ENCODE data around the gene ARMC3.
"Not testable (repeated sequence)": the region's sequence is repeated elsewhere in the genome, so short reads cannot be mapped to it uniquely, and the experiment has no call there.

The ARMC3 gene

DNA sequence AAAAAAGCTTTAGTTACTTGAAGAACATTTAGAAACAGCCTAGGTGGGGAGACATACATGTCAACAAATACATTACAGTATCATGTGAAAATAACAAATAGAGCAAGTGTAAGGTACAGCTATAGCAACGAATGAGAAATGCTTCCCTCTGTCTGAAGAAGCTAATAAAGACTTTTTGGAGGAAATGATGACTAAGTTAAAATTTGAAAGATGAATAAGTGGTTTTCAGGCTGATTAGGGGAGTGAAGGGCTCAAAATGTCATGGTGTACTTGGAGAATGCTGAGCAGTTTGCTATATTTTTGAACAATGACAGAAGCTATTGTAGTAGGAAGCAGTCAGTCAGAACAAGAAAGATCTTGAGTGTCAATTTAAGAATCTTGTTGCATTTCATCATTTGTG lies 2.8 kb upstream of the ARMC3 start:
- no peaks in the 10 kb centered on the region for H3K9me3 ChIP-seq (ENCODE audit: control insufficient read depth, low read length)
- no peak overlapping the region for H3K27ac ChIP-seq
- no peaks in the 10 kb centered on the region for H3K27me3 ChIP-seq (ENCODE audit: control insufficient read depth, insufficient read depth, low read length)
- H3K9ac ChIP-seq = no peak overlapping the region
- no peaks in the 10 kb centered on the region for H3K4me1 ChIP-seq
- no peak overlapping the region for H3K4me3 ChIP-seq (ENCODE audit: low read depth, low read length)
- TF ChIP-seq, protein P1, sequence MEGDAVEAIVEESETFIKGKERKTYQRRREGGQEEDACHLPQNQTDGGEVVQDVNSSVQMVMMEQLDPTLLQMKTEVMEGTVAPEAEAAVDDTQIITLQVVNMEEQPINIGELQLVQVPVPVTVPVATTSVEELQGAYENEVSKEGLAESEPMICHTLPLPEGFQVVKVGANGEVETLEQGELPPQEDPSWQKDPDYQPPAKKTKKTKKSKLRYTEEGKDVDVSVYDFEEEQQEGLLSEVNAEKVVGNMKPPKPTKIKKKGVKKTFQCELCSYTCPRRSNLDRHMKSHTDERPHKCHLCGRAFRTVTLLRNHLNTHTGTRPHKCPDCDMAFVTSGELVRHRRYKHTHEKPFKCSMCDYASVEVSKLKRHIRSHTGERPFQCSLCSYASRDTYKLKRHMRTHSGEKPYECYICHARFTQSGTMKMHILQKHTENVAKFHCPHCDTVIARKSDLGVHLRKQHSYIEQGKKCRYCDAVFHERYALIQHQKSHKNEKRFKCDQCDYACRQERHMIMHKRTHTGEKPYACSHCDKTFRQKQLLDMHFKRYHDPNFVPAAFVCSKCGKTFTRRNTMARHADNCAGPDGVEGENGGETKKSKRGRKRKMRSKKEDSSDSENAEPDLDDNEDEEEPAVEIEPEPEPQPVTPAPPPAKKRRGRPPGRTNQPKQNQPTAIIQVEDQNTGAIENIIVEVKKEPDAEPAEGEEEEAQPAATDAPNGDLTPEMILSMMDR (IDR thresholded peaks at IDR 0.05) = no peak
- no peaks in the 10 kb centered on the region for H3K79me2 ChIP-seq
- no peak overlapping the region for H3K4me2 ChIP-seq (ENCODE audit: low read length)
- no peaks in the 10 kb centered on the region for H3K36me3 ChIP-seq (ENCODE audit: control insufficient read depth, insufficient read depth, low read length)
- no peak overlapping the region for H2AFZ ChIP-seq

DNA sequence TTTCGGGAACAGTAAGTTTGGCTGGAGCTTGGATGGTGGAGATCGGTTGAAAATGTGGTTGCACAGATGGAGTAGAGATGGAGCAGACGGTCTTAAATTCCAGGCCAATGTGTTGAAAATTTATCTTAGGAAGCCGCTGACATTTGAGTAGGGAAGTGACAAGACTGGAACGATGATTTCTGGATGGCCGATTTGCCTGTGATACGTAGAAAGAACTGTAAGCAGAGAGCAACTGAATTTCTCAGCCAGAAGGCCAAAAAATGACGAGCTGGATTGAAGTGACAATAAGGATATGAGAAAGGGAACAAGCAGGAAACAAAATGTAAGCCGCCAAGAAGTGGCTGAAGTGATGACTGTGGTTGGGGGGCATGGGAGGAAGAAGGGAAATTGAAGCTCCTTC lies 687 bp upstream of the ARMC3 start:
- Histone ChIP-seq H3K36me3 (ENCODE audit: control insufficient read depth, insufficient read depth, low read length) (no peaks in the 10 kb centered on the region), H2AFZ (no peak overlapping the region), H3K27ac (no peak overlapping the region), H3K4me3 (ENCODE audit: low read depth, low read length) (no peak overlapping the region), H3K9me3 (ENCODE audit: control insufficient read depth, low read length) (no peaks in the 10 kb centered on the region), H3K9ac (no peak overlapping the region), H3K79me2 (no peaks in the 10 kb centered on the region), H3K4me1 (no peaks in the 10 kb centered on the region), H3K4me2 (ENCODE audit: low read length) (peak overlapping the region; percentile 71), H3K27me3 (ENCODE audit: control insufficient read depth, insufficient read depth, low read length) (no peaks in the 10 kb centered on the region)
- TF ChIP-seq, protein P1 (IDR thresholded peaks at IDR 0.05) = no peak

DNA sequence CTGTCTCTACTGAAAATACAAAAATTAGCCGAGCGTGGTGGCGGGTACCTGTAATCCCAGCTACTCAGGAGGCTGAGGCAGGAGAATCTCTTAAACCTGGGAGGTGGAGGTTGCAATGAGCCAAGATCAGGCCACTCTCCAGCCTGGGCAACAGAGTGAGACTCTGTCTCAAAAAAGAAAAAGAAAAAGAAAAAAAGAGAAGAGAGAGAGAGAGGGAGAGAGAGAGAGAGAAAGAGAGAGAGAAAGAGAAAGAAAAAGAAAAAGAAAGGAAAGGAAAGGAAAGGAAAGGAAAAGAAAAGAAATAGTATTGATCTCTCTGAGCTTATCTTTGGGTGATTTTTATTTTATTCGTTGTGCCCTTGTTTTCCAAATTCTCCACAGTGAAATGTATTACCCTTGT lies 1.2 kb downstream of the ARMC3 start:
- not testable (repeated sequence) for H3K9ac ChIP-seq; H3K4me2 ChIP-seq (ENCODE audit: low read length); H3K4me3 ChIP-seq (ENCODE audit: low read depth, low read length); H3K27ac ChIP-seq; H2AFZ ChIP-seq; H3K27me3 ChIP-seq (ENCODE audit: control insufficient read depth, insufficient read depth, low read length); H3K4me1 ChIP-seq; H3K36me3 ChIP-seq (ENCODE audit: control insufficient read depth, insufficient read depth, low read length); H3K79me2 ChIP-seq; H3K9me3 ChIP-seq (ENCODE audit: control insufficient read depth, low read length)

DNA sequence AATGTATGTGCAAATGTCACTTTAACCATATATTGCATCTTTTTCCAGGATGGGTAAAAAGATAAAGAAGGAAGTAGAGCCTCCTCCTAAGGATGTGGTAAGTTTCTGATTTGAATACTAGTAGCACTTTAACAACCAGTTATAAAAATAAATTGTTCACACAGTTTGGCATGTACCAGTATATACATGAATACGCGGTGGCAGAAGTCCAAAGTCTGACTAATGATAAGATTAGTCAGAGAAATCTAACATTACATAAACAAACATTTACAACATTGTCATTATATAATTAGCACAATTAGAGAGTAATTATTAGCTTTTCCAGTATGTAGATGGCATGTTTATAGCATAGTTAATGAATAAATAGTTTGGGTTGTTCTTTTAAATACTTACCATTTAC lies 4.1 kb downstream of the ARMC3 start:
- no peak overlapping the region for H3K4me3 ChIP-seq (ENCODE audit: low read depth, low read length)
- no peak overlapping the region for H3K9ac ChIP-seq
- TF ChIP-seq, protein P1 (IDR thresholded peaks at IDR 0.05) = no peak
- H3K36me3 ChIP-seq (ENCODE audit: control insufficient read depth, insufficient read depth, low read length) = no peaks in the 10 kb centered on the region
- H3K27ac ChIP-seq = no peak overlapping the region
- no peaks in the 10 kb centered on the region for H3K27me3 ChIP-seq (ENCODE audit: control insufficient read depth, insufficient read depth, low read length)
- H3K79me2 ChIP-seq = no peaks in the 10 kb centered on the region
- no peaks in the 10 kb centered on the region for H3K4me1 ChIP-seq
- H2AFZ ChIP-seq = no peak overlapping the region
- no peaks in the 10 kb centered on the region for H3K9me3 ChIP-seq (ENCODE audit: control insufficient read depth, low read length)
- no peak overlapping the region for H3K4me2 ChIP-seq (ENCODE audit: low read length)

DNA sequence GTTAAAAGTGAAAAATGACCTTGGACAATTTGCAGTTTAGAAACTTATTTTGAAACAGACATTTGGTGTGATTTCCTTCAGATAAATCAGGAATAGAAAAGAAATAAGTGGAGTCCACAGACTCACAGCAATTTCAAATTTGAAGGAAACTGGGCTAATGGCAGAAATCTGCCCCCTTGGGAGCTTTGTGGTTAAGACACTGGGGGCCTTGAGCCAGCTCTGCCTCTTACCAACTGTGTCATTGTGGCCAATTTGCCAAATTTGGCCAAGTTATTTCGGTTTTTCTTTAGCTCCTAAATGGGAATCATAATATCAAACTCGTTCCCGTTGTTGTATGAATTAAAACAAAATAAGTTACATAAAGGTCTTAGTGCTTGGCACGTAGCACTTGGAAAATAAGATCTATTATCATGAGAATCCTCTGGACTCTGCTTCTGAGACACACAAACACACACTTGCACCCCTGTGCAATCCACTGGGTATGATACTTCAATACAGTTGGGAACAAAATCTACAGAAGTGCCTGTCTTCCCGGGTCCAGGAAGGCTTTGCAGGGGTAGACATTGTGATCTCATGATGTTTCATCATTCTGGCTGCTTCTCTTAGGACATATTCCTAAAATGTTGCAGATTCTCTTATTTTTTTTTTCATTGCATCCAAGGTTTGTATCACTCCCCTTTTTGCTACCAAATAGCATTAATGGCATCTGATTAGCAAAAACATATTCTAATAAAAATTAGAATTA lies 4.9 kb downstream of the ARMC3 start:
- Histone ChIP-seq H3K36me3 (ENCODE audit: control insufficient read depth, insufficient read depth, low read length) (no peaks in the 10 kb centered on the region), H2AFZ (no peak overlapping the region), H3K4me3 (ENCODE audit: low read depth, low read length) (no peak overlapping the region), H3K27ac (no peak overlapping the region), H3K79me2 (no peaks in the 10 kb centered on the region), H3K27me3 (ENCODE audit: control insufficient read depth, insufficient read depth, low read length) (no peaks in the 10 kb centered on the region), H3K4me1 (no peaks in the 10 kb centered on the region), H3K9me3 (ENCODE audit: control insufficient read depth, low read length) (no peaks in the 10 kb centered on the region), H3K4me2 (ENCODE audit: low read length) (no peak overlapping the region), H3K9ac (no peak overlapping the region)
- TF ChIP-seq, protein P1 (IDR thresholded peaks at IDR 0.05) = no peak

Measured in parathyroid adenoma (tissue), 2 donors.